ENCODE results near the gene ANKRD65. TPM values are rescaled to one million over a fixed set of nuclear protein-coding genes. Genes with fewer than 3 reads are reported as not detected.

The ANKRD65 gene
- total and polyA plus RNA-seq, 2 experiments from 2014 or later: 2.1 to 5.5 TPM

- no peaks in the 10 kb centered on the region for H3K9me2 ChIP-seq (replicated peaks; ENCODE audit: insufficient read depth)
- H3K27ac ChIP-seq: no peak overlapping the region
- no peak overlapping the region for H2AFZ ChIP-seq
- no peaks in the 10 kb centered on the region for H3K9me3 ChIP-seq (ENCODE audit: low read depth)
- TF ChIP-seq CTCF (IDR thresholded peaks at IDR 0.05; ENCODE audit: poor library complexity) (no peak), EZH2 (IDR thresholded peaks at IDR 0.05; ENCODE audit: borderline replicate concordance) (no peak), EZH2phosphoT487 (IDR thresholded peaks at IDR 0.05; ENCODE audit: low read depth, severe bottlenecking, unreplicated experiment) (no peak)
- H3K36me3 ChIP-seq (replicated peaks; ENCODE audit: insufficient read depth, low read depth): no peaks in the 10 kb centered on the region
- no peak overlapping the region for H3K4me3 ChIP-seq
- no peaks in the 10 kb centered on the region for H3K27me3 ChIP-seq
- peak overlapping the region; percentile 97 for H3K4me2 ChIP-seq
- WGBS (ENCODE audit: low lambda C conversion rate, missing lambda C conversion rate): 97% methylated on average over 26 of the region's 26 CpGs
- DNase-seq (ENCODE audit: low spot score): no peak
- H3K79me2 ChIP-seq: peaks cover 27% of the 10 kb centered on the region
- peaks cover 9% of the 10 kb centered on the region for H3K4me1 ChIP-seq (ENCODE audit: insufficient read depth)
- H4K20me1 ChIP-seq (ENCODE audit: insufficient read depth, poor library complexity, severe bottlenecking): no peaks in the 10 kb centered on the region
Observed at GRCh38 chr1:1373051-1373814, 47.8 kb downstream of the ANKRD65 start.

GRCh38 chr1:1371746-1372711 lies 49.0 kb downstream of the ANKRD65 start:
- 62% methylated on average over 25 of the region's 26 CpGs for WGBS (ENCODE audit: low lambda C conversion rate, missing lambda C conversion rate)

GRCh38 chr1:1371364-1371745 lies 49.7 kb downstream of the ANKRD65 start:
- TF ChIP-seq CTCF (IDR thresholded peaks at IDR 0.05; ENCODE audit: poor library complexity) (no peak), EZH2phosphoT487 (IDR thresholded peaks at IDR 0.05; ENCODE audit: low read depth, severe bottlenecking, unreplicated experiment) (no peak), EZH2 (IDR thresholded peaks at IDR 0.05; ENCODE audit: borderline replicate concordance) (no peak)

More at GRCh38 chr1:1371746-1372711, 49.0 kb downstream of the ANKRD65 start:
- peaks cover 9% of the 10 kb centered on the region for H3K4me1 ChIP-seq (ENCODE audit: insufficient read depth)
- peaks cover 27% of the 10 kb centered on the region for H3K79me2 ChIP-seq
- no peak overlapping the region for H3K4me2 ChIP-seq
- H2AFZ ChIP-seq: no peak overlapping the region
- H3K27ac ChIP-seq: no peak overlapping the region
- no peaks in the 10 kb centered on the region for H3K36me3 ChIP-seq (replicated peaks; ENCODE audit: insufficient read depth, low read depth)
- H3K27me3 ChIP-seq: no peaks in the 10 kb centered on the region
- peak; percentile 75 for DNase-seq (ENCODE audit: low spot score)
- H3K9me2 ChIP-seq (replicated peaks; ENCODE audit: insufficient read depth): no peaks in the 10 kb centered on the region
- no peaks in the 10 kb centered on the region for H4K20me1 ChIP-seq (ENCODE audit: insufficient read depth, poor library complexity, severe bottlenecking)
- TF ChIP-seq EZH2 (IDR thresholded peaks at IDR 0.05; ENCODE audit: borderline replicate concordance) (no peak), CTCF (IDR thresholded peaks at IDR 0.05; ENCODE audit: poor library complexity) (peak; percentile 82)
- H3K9me3 ChIP-seq (ENCODE audit: low read depth): no peaks in the 10 kb centered on the region
- no peak overlapping the region for H3K4me3 ChIP-seq

More at GRCh38 chr1:1371364-1371745, 49.7 kb downstream of the ANKRD65 start:
- Histone ChIP-seq H2AFZ (no peak overlapping the region), H3K27ac (no peak overlapping the region), H3K4me1 (ENCODE audit: insufficient read depth) (peaks cover 9% of the 10 kb centered on the region), H3K27me3 (no peaks in the 10 kb centered on the region), H3K4me3 (no peak overlapping the region), H3K4me2 (no peak overlapping the region), H3K9me3 (ENCODE audit: low read depth) (no peaks in the 10 kb centered on the region), H3K9me2 (replicated peaks; ENCODE audit: insufficient read depth) (no peaks in the 10 kb centered on the region), H3K36me3 (replicated peaks; ENCODE audit: insufficient read depth, low read depth) (no peaks in the 10 kb centered on the region), H3K79me2 (peaks cover 27% of the 10 kb centered on the region), H4K20me1 (ENCODE audit: insufficient read depth, poor library complexity, severe bottlenecking) (no peaks in the 10 kb centered on the region)
- WGBS (ENCODE audit: low lambda C conversion rate, missing lambda C conversion rate): 92% methylated on average over 11 of the region's 12 CpGs
- no peak for DNase-seq (ENCODE audit: low spot score)

Measured in hepatocyte (in vitro differentiated cells).